Testis (tissue), 3 donors: Measurements from ENCODE around the gene JMJD6. TPM values are rescaled to one million over a fixed set of nuclear protein-coding genes. Genes with fewer than 3 reads are reported as not detected.
A peak's percentile ranks its signal among the peaks of the same experiment; 100 is the strongest.

ENCODE experiments used
- DNase-seq: peaks from one replicate; pipeline ENCODE4 v3.0.0-alpha.2; 2019
- H3K27ac ChIP-seq, 2 donors: fragments of 200-600 bp; sonication (generic); one replicate each; pipeline ENCODE4 v1.5.1; 2019
- H3K27me3 ChIP-seq: fragments of 200-600 bp; sonication (generic); one replicate; pipeline ENCODE4 v1.5.1; 2019
- H3K36me3 ChIP-seq: fragments of 200-600 bp; sonication (generic); one replicate; pipeline ENCODE4 v1.5.1; 2017; ENCODE audit warnings: low read depth; ENCODE audit errors: missing control alignments
- H3K4me1 ChIP-seq: fragments of 200-600 bp; sonication (generic); one replicate; pipeline ENCODE4 v1.5.1; 2019
- H3K4me3 ChIP-seq, 2 donors: fragments of 200-600 bp; sonication (generic); one replicate each; pipeline ENCODE4 v1.5.1; 2017 to 2019
- H3K9me3 ChIP-seq: fragments of 200-600 bp; sonication (generic); one replicate; pipeline ENCODE4 v1.5.1; 2017
- CTCF ChIP-seq, 3 experiments: fragments of 450-650 bp in 2 of 3; fragments of 200-600 bp in 1 of 3; sonication (generic) in 1 of 3; IDR thresholded peaks; one replicate each; pipeline ENCODE4 v1.5.1; 2016 to 2019; ENCODE audit warnings: antibody characterized with exemption in 3 of 3, mild to moderate bottlenecking in 2 of 3, moderate library complexity in 1 of 3
- POLR2A ChIP-seq: fragments of 450-650 bp; IDR thresholded peaks from one replicate; pipeline ENCODE4 v1.6.1; 2017; ENCODE audit warnings: antibody characterized with exemption, mild to moderate bottlenecking, moderate library complexity
- WGBS, 2 donors: methylation state at CpG; one replicate each; pipeline ENCODE4 v1.1.5; 2018; 5-methylcytosine and 5-hydroxymethylcytosine counted together
- intact Hi-C: fragments of 100-400 bp; cut with DNase I; formaldehyde crosslinking; loops from one replicate; pipeline ENCODE4 v1.15.1; 2023; ENCODE audit warnings: low total_unique reads
- polyA plus RNA-seq: library from polyadenylated mRNA; stranded (reverse); fragments of 350-450 nt; fragmentation: Illumina TruSeq; extraction: RNeasy Lipid Tissue Mini Kit (QIAGEN cat#74804); gene quantifications from one replicate; pipeline ENCODE4 v1.2.3, GENCODE V29; 2014; ENCODE audit warnings: low read depth, low replicate concordance; ENCODE audit not compliant: insufficient read depth
- total RNA-seq, 2 donors: library from RNA; depleted of rRNA; stranded (reverse); fragments of >200 nt; gene quantifications; one replicate each; pipeline ENCODE4 v1.2.3, GENCODE V29; 2016

JMJD6 gene
- total and polyA plus RNA-seq, 3 donors from 2014 or later, result 31.7 to 44.6 (median 40.5) TPM

GRCh38 chr17:76678330-76678729 lies 48.1 kb downstream of the JMJD6 start:
- Histone ChIP-seq H3K4me1 (peaks cover 29% of the 10 kb centered on the region), H3K27me3 (no peaks in the 10 kb centered on the region), H3K27ac (no peak overlapping the region), H3K36me3 (no peaks in the 10 kb centered on the region), H3K9me3 (no peaks in the 10 kb centered on the region), H3K4me3 (no peak overlapping the region)
- 78 to 79% methylated on average over 10 to 12 of the region's 12 CpGs for WGBS, 2 donors
- no peak for TF ChIP-seq POLR2A
- TF ChIP-seq CTCF (IDR thresholded peaks at IDR 0.05), result no peak
- no peak for DNase-seq
- intact Hi-C loops, result no loop called here

GRCh38 chr17:76677406-76677805 lies 49.0 kb downstream of the JMJD6 start:
- H3K27ac ChIP-seq, result no peak overlapping the region
- TF ChIP-seq POLR2A, result no peak
- no peak for TF ChIP-seq CTCF (IDR thresholded peaks at IDR 0.05)
- WGBS, 2 donors, result 90 to 92% methylated on average over 16 of the region's 16 CpGs
- H3K4me1 ChIP-seq, result peaks cover 22% of the 10 kb centered on the region
- H3K27me3 ChIP-seq, result no peaks in the 10 kb centered on the region
- no peaks in the 10 kb centered on the region for H3K36me3 ChIP-seq
- DNase-seq, result no peak
- H3K9me3 ChIP-seq, result no peaks in the 10 kb centered on the region
- H3K4me3 ChIP-seq, result no peak overlapping the region
- intact Hi-C loops, result no loop called here

- intact Hi-C loops, result no loop called here
- 91% methylated on average over 6 of the region's 6 CpGs for WGBS, 2 donors
- TF ChIP-seq CTCF (IDR thresholded peaks at IDR 0.05) (no peak), POLR2A (no peak)
- H3K36me3 ChIP-seq, result no peaks in the 10 kb centered on the region
- no peaks in the 10 kb centered on the region for H3K9me3 ChIP-seq
- DNase-seq, result no peak
- no peak overlapping the region for H3K27ac ChIP-seq
- peaks cover 17% of the 10 kb centered on the region for H3K4me1 ChIP-seq
- H3K27me3 ChIP-seq, result no peaks in the 10 kb centered on the region
- H3K4me3 ChIP-seq, result no peak overlapping the region
These were observed 49.8 kb downstream of the JMJD6 start for GRCh38 chr17:76676629-76677028.

GRCh38 chr17:76675648-76676047 lies 50.8 kb downstream of the JMJD6 start:
- Histone ChIP-seq H3K27me3 (no peaks in the 10 kb centered on the region), H3K9me3 (no peaks in the 10 kb centered on the region), H3K4me3 (no peak overlapping the region), H3K4me1 (peaks cover 10% of the 10 kb centered on the region), H3K36me3 (no peaks in the 10 kb centered on the region), H3K27ac (no peak overlapping the region)
- 90 to 91% methylated on average over 6 of the region's 6 CpGs for WGBS, 2 donors
- intact Hi-C loops, result no loop called here
- DNase-seq, result no peak
- TF ChIP-seq POLR2A, result no peak
- no peak for TF ChIP-seq CTCF (IDR thresholded peaks at IDR 0.05)

GRCh38 chr17:76674600-76674999 lies 51.8 kb downstream of the JMJD6 start:
- peak; percentile 56 for DNase-seq
- intact Hi-C loops, result no loop called here
- Histone ChIP-seq H3K4me3 (no peak overlapping the region), H3K27ac (no peak overlapping the region), H3K9me3 (no peaks in the 10 kb centered on the region), H3K36me3 (no peaks in the 10 kb centered on the region), H3K27me3 (no peaks in the 10 kb centered on the region), H3K4me1 (peaks cover 11% of the 10 kb centered on the region)
- WGBS, 2 donors, result 68 to 80% methylated on average over 5 of the region's 5 CpGs
- TF ChIP-seq CTCF (IDR thresholded peaks at IDR 0.05) (no peak), POLR2A (no peak)
